GM23338 (cell line): Measurements from ENCODE around the gene KAT6B. TPM values are rescaled to one million over a fixed set of nuclear protein-coding genes. Genes with fewer than 3 reads are reported as not detected.

Experiments used
- ATAC-seq: fragments of 200-7000 bp; cut with Tn5 transposase; 3 replicates; pipeline ENCODE4 v1.9.1; 2020
- DNase-seq: peaks from one replicate; pipeline ENCODE4 v3.0.0-alpha.2; 2015; ENCODE audit warnings: low spot score
- H2AFZ ChIP-seq: fragments of 200-600 bp; sonication (generic); 2 replicates; pipeline ENCODE4 v1.8.0; 2016; ENCODE audit warnings: antibody characterized with exemption, mild to moderate bottlenecking, moderate library complexity
- H3F3A ChIP-seq: fragments of 200-600 bp; sonication (generic); replicated peaks from 2 replicates; pipeline ENCODE4 v1.8.0; 2017; ENCODE audit warnings: antibody characterized with exemption, mixed run types, low read depth
- H3K27ac ChIP-seq: fragments of 200-600 bp; sonication (generic); 2 replicates; pipeline ENCODE4 v1.6.1; 2016; ENCODE audit warnings: low read depth
- H3K27me3 ChIP-seq: fragments of 200-600 bp; sonication (generic); 2 replicates; pipeline ENCODE4 v1.8.0; 2016; ENCODE audit warnings: mild to moderate bottlenecking, mixed run types, moderate library complexity; ENCODE audit not compliant: insufficient read depth
- H3K36me3 ChIP-seq: fragments of 200-600 bp; sonication (generic); 2 replicates; pipeline ENCODE4 v1.8.0; 2016; ENCODE audit warnings: mild to moderate bottlenecking; ENCODE audit not compliant: insufficient read depth
- H3K4me1 ChIP-seq: fragments of 200-600 bp; sonication (generic); 2 replicates; pipeline ENCODE4 v1.8.0; 2016; ENCODE audit warnings: mild to moderate bottlenecking, moderate library complexity; ENCODE audit not compliant: insufficient read depth
- H3K4me2 ChIP-seq: fragments of 200-600 bp; sonication (generic); 2 replicates; pipeline ENCODE4 v1.7.1; 2017; ENCODE audit warnings: mixed run types
- H3K4me3 ChIP-seq: fragments of 200-600 bp; sonication (generic); 2 replicates; pipeline ENCODE4 v1.6.1; 2016; ENCODE audit warnings: mixed run types
- H3K79me2 ChIP-seq: fragments of 200-600 bp; sonication (generic); replicated peaks from 2 replicates; pipeline ENCODE4 v1.8.0; 2017; ENCODE audit warnings: mild to moderate bottlenecking; ENCODE audit not compliant: insufficient read depth
- H3K9me2 ChIP-seq: fragments of 200-600 bp; sonication (generic); 2 replicates; pipeline ENCODE4 v1.8.0; 2017; ENCODE audit not compliant: insufficient read depth
- H4K20me1 ChIP-seq: fragments of 200-600 bp; sonication (generic); replicated peaks from 2 replicates; pipeline ENCODE4 v1.8.0; 2017; ENCODE audit warnings: mild to moderate bottlenecking; ENCODE audit not compliant: insufficient read depth
- H3K27ac Mint-ChIP-seq: 2 replicates; pipeline ENCODE4 v1.8.0; 2020; ENCODE audit warnings: inconsistent platforms, mild to moderate bottlenecking, moderate library complexity, mixed read lengths
- H3K27me3 Mint-ChIP-seq: 3 replicates; pipeline ENCODE4 v1.8.0; 2022; ENCODE audit warnings: low read depth, mild to moderate bottlenecking, moderate library complexity, mixed read lengths, inconsistent platforms; ENCODE audit not compliant: insufficient read depth, poor library complexity
- H3K36me3 Mint-ChIP-seq: 3 replicates; pipeline ENCODE4 v1.8.0; 2021; ENCODE audit warnings: low read depth, mild to moderate bottlenecking, inconsistent platforms, moderate library complexity, mixed read lengths
- H3K4me1 Mint-ChIP-seq: 3 replicates; pipeline ENCODE4 v1.8.0; 2020; ENCODE audit warnings: mild to moderate bottlenecking, inconsistent platforms, mixed read lengths
- H3K4me3 Mint-ChIP-seq: 3 replicates; pipeline ENCODE4 v1.8.0; 2021; ENCODE audit warnings: moderate library complexity, mild to moderate bottlenecking, inconsistent platforms, mixed read lengths
- H3K9me3 Mint-ChIP-seq: 3 replicates; pipeline ENCODE4 v1.8.0; 2020; ENCODE audit warnings: moderate library complexity, mild to moderate bottlenecking, inconsistent platforms, mixed read lengths
- CREB1 ChIP-seq: fragments of 250-450 bp; sonication (Bioruptor Pico); IDR thresholded peaks from 2 replicates; pipeline ENCODE4 v1.5.0; 2020; ENCODE audit warnings: low read depth, mild to moderate bottlenecking, moderate library complexity
- EZH2 ChIP-seq: fragments of 200-600 bp; sonication (generic); IDR thresholded peaks from one replicate; pipeline ENCODE4 v1.8.0; 2017; ENCODE audit warnings: antibody characterized with exemption, mild to moderate bottlenecking, low read depth; ENCODE audit not compliant: unreplicated experiment
- EZH2phosphoT487 ChIP-seq: fragments of 200-600 bp; sonication (generic); IDR thresholded peaks from one replicate; pipeline ENCODE4 v1.8.1; 2018; ENCODE audit warnings: antibody characterized with exemption; ENCODE audit not compliant: unreplicated experiment
- JUNB ChIP-seq: IDR thresholded peaks from one replicate; pipeline ENCODE4 v1.6.1; 2016; ENCODE audit warnings: antibody characterized with exemption; ENCODE audit not compliant: unreplicated experiment
- NANOG ChIP-seq: IDR thresholded peaks from 2 replicates; pipeline ENCODE4 v1.6.1; 2016; ENCODE audit warnings: antibody characterized with exemption, borderline replicate concordance
- POLR2AphosphoS5 ChIP-seq: IDR thresholded peaks from 2 replicates; pipeline ENCODE4 v1.6.1; 2016; ENCODE audit warnings: antibody characterized with exemption, low read depth
- STAT1 ChIP-seq: IDR thresholded peaks from one replicate; pipeline ENCODE4 v1.6.1; 2016; ENCODE audit warnings: antibody characterized with exemption; ENCODE audit not compliant: unreplicated experiment
- ZNF114 ChIP-seq: fragments of 250-450 bp; sonication (Bioruptor Pico); IDR thresholded peaks from 2 replicates; pipeline ENCODE4 v1.5.0; 2020; ENCODE audit warnings: mild to moderate bottlenecking, moderate library complexity
- ZNF331 ChIP-seq: fragments of 250-450 bp; sonication (Bioruptor Pico); IDR thresholded peaks from 2 replicates; pipeline ENCODE4 v1.5.0; 2020; ENCODE audit warnings: low read depth, mild to moderate bottlenecking, moderate library complexity
- polyA plus RNA-seq: library from polyadenylated mRNA; unstranded; fragments of >200 nt; fragmentation: Nextera tagmentation; extraction: Ambion mirVana; gene quantifications from 2 replicates; pipeline ENCODE4 v1.2.1, GENCODE V29; 2016
- total RNA-seq: library from RNA; depleted of rRNA; stranded (reverse); fragments of >200 nt; shearing (Covaris generic); gene quantifications from 2 replicates; pipeline ENCODE4 v1.2.3, GENCODE V29; 2014
- TF ChIP-seq, protein P1 (sequence below): IDR thresholded peaks from one replicate; pipeline ENCODE4 v1.6.1; 2018; ENCODE audit warnings: antibody characterized with exemption; ENCODE audit not compliant: unreplicated experiment
- TF ChIP-seq, protein P2 (sequence below): fragments of 250-450 bp; sonication (Bioruptor Pico); IDR thresholded peaks from 2 replicates; pipeline ENCODE4 v1.5.0; 2020; ENCODE audit warnings: mild to moderate bottlenecking, moderate library complexity
- TF ChIP-seq, protein P3 (sequence below): IDR thresholded peaks from 2 replicates; pipeline ENCODE4 v1.6.1; 2016; ENCODE audit warnings: antibody characterized with exemption
- TF ChIP-seq, protein P4 (sequence below), 2 experiments: fragments of 200-600 bp in 1 of 2; sonication (generic) in 1 of 2; conservative IDR thresholded peaks; 2 replicates each; pipeline versions ENCODE4 v1.5.1 to v1.6.1; 2016 to 2017; ENCODE audit warnings: antibody characterized with exemption in 2 of 2, low read depth in 2 of 2, mild to moderate bottlenecking in 2 of 2, moderate library complexity in 1 of 2

The KAT6B gene
- total and polyA plus RNA-seq, 2 experiments from 2014 or later: 21.3 to 31.4 TPM

DNA sequence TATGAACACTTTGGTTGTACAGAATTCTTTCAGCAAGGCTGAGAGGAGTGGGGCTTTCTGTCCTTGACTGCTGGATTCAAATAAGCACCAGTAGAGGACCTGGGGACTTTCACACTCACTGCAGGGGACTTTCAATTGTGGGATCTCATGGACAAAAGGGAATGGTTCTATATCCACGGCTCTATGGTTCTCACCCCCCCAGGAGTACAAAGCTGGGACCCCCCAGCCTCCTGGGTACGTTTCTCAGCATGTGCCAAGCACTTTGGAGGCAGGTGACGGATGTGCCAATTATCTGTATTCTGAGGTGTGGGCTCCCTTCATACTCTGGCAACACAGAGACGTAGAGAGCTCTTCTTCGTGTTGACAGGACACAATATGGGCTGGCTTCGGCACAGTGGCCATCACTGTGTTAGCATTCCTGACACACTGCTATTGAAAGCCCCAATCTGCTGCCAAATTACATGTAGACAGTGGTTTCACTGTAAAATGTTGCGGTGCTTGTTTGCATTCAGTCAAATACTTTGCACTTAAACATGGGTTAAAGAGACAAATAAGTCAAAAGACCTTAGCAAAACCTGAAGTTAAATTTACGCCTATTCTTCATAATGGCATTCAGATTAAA, 192.4 kb downstream of the KAT6B start:
- Mint-ChIP-seq H3K4me1 (peaks cover 14% of the 10 kb centered on the region), H3K4me3 (no peak overlapping the region)

More for the DNA sequence above, 192.4 kb downstream of the KAT6B start:
- H3K4me3 ChIP-seq: no peak overlapping the region
- no peaks in the 10 kb centered on the region for H3K9me3 Mint-ChIP-seq
- H2AFZ ChIP-seq: no peak overlapping the region
- H3K27ac ChIP-seq: 0 out of 2 replicates have a peak overlapping the region, but pooled peaks have one; percentile 48
- no peak overlapping the region for H3K4me2 ChIP-seq
- H3K36me3 ChIP-seq: peaks cover 7% of the 10 kb centered on the region; the same call in 1 of the 2 replicates
- H3K36me3 Mint-ChIP-seq: peaks cover 14% of the 10 kb centered on the region
- H3K4me1 ChIP-seq: no peaks in the 10 kb centered on the region
- no peak for DNase-seq
- TF ChIP-seq CREB1 (CRISPR knock-in tag) (no peak), ZNF331 (no peak), NANOG (no peak), JUNB (no peak), EZH2phosphoT487 (no peak), STAT1 (no peak), POLR2AphosphoS5 (no peak), EZH2 (no peak), ZNF114 (CRISPR knock-in tag) (no peak)
- TF ChIP-seq, protein P1, sequence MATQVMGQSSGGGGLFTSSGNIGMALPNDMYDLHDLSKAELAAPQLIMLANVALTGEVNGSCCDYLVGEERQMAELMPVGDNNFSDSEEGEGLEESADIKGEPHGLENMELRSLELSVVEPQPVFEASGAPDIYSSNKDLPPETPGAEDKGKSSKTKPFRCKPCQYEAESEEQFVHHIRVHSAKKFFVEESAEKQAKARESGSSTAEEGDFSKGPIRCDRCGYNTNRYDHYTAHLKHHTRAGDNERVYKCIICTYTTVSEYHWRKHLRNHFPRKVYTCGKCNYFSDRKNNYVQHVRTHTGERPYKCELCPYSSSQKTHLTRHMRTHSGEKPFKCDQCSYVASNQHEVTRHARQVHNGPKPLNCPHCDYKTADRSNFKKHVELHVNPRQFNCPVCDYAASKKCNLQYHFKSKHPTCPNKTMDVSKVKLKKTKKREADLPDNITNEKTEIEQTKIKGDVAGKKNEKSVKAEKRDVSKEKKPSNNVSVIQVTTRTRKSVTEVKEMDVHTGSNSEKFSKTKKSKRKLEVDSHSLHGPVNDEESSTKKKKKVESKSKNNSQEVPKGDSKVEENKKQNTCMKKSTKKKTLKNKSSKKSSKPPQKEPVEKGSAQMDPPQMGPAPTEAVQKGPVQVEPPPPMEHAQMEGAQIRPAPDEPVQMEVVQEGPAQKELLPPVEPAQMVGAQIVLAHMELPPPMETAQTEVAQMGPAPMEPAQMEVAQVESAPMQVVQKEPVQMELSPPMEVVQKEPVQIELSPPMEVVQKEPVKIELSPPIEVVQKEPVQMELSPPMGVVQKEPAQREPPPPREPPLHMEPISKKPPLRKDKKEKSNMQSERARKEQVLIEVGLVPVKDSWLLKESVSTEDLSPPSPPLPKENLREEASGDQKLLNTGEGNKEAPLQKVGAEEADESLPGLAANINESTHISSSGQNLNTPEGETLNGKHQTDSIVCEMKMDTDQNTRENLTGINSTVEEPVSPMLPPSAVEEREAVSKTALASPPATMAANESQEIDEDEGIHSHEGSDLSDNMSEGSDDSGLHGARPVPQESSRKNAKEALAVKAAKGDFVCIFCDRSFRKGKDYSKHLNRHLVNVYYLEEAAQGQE: no peak
- TF ChIP-seq, protein P2, sequence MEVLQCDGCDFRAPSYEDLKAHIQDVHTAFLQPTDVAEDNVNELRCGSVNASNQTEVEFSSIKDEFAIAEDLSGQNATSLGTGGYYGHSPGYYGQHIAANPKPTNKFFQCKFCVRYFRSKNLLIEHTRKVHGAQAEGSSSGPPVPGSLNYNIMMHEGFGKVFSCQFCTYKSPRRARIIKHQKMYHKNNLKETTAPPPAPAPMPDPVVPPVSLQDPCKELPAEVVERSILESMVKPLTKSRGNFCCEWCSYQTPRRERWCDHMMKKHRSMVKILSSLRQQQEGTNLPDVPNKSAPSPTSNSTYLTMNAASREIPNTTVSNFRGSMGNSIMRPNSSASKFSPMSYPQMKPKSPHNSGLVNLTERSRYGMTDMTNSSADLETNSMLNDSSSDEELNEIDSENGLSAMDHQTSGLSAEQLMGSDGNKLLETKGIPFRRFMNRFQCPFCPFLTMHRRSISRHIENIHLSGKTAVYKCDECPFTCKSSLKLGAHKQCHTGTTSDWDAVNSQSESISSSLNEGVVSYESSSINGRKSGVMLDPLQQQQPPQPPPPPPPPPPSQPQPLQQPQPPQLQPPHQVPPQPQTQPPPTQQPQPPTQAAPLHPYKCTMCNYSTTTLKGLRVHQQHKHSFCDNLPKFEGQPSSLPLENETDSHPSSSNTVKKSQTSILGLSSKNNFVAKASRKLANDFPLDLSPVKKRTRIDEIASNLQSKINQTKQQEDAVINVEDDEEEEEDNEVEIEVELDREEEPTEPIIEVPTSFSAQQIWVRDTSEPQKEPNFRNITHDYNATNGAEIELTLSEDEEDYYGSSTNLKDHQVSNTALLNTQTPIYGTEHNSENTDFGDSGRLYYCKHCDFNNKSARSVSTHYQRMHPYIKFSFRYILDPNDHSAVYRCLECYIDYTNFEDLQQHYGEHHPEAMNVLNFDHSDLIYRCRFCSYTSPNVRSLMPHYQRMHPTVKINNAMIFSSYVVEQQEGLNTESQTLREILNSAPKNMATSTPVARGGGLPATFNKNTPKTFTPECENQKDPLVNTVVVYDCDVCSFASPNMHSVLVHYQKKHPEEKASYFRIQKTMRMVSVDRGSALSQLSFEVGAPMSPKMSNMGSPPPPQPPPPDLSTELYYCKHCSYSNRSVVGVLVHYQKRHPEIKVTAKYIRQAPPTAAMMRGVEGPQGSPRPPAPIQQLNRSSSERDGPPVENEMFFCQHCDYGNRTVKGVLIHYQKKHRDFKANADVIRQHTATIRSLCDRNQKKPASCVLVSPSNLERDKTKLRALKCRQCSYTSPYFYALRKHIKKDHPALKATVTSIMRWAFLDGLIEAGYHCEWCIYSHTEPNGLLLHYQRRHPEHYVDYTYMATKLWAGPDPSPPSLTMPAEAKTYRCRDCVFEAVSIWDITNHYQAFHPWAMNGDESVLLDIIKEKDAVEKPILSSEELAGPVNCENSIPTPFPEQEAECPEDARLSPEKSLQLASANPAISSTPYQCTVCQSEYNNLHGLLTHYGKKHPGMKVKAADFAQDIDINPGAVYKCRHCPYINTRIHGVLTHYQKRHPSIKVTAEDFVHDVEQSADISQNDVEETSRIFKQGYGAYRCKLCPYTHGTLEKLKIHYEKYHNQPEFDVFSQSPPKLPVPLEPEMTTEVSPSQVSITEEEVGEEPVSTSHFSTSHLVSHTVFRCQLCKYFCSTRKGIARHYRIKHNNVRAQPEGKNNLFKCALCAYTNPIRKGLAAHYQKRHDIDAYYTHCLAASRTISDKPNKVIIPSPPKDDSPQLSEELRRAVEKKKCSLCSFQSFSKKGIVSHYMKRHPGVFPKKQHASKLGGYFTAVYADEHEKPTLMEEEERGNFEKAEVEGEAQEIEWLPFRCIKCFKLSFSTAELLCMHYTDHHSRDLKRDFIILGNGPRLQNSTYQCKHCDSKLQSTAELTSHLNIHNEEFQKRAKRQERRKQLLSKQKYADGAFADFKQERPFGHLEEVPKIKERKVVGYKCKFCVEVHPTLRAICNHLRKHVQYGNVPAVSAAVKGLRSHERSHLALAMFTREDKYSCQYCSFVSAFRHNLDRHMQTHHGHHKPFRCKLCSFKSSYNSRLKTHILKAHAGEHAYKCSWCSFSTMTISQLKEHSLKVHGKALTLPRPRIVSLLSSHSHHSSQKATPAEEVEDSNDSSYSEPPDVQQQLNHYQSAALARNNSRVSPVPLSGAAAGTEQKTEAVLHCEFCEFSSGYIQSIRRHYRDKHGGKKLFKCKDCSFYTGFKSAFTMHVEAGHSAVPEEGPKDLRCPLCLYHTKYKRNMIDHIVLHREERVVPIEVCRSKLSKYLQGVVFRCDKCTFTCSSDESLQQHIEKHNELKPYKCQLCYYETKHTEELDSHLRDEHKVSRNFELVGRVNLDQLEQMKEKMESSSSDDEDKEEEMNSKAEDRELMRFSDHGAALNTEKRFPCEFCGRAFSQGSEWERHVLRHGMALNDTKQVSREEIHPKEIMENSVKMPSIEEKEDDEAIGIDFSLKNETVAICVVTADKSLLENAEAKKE (CRISPR knock-in tag): no peak
- TF ChIP-seq, protein P3, sequence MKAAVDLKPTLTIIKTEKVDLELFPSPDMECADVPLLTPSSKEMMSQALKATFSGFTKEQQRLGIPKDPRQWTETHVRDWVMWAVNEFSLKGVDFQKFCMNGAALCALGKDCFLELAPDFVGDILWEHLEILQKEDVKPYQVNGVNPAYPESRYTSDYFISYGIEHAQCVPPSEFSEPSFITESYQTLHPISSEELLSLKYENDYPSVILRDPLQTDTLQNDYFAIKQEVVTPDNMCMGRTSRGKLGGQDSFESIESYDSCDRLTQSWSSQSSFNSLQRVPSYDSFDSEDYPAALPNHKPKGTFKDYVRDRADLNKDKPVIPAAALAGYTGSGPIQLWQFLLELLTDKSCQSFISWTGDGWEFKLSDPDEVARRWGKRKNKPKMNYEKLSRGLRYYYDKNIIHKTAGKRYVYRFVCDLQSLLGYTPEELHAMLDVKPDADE: no peak
- TF ChIP-seq, protein P4, sequence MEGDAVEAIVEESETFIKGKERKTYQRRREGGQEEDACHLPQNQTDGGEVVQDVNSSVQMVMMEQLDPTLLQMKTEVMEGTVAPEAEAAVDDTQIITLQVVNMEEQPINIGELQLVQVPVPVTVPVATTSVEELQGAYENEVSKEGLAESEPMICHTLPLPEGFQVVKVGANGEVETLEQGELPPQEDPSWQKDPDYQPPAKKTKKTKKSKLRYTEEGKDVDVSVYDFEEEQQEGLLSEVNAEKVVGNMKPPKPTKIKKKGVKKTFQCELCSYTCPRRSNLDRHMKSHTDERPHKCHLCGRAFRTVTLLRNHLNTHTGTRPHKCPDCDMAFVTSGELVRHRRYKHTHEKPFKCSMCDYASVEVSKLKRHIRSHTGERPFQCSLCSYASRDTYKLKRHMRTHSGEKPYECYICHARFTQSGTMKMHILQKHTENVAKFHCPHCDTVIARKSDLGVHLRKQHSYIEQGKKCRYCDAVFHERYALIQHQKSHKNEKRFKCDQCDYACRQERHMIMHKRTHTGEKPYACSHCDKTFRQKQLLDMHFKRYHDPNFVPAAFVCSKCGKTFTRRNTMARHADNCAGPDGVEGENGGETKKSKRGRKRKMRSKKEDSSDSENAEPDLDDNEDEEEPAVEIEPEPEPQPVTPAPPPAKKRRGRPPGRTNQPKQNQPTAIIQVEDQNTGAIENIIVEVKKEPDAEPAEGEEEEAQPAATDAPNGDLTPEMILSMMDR (conservative IDR thresholded peaks at IDR 0.05; ENCODE audit: low read depth in 2 of 2): no peak
- H3K27me3 Mint-ChIP-seq: no peaks in the 10 kb centered on the region
- peak overlapping the region; percentile 32; the same call in 1 of the 2 replicates for H3K27ac Mint-ChIP-seq
- no peaks in the 10 kb centered on the region for H4K20me1 ChIP-seq
- no peaks in the 10 kb centered on the region for H3K9me2 ChIP-seq
- 0 out of 3 replicates have a peak, but pooled peaks have one; percentile 23 for ATAC-seq
- H3K27me3 ChIP-seq: no peaks in the 10 kb centered on the region
- no peaks in the 10 kb centered on the region for H3F3A ChIP-seq
- H3K79me2 ChIP-seq: no peaks in the 10 kb centered on the region
